Retinal pigment epithelial cell (primary cell): ENCODE measurements around the gene ME3.

Source experiments
- DNase-seq: peaks from one replicate; pipeline ENCODE4 v3.0.0-alpha.2; 2010; ENCODE audit warnings: low read depth
- H3K4me3 ChIP-seq: 2 replicates; pipeline ENCODE4 v1.5.1; 2011; ENCODE audit warnings: mild to moderate bottlenecking, low read length, control low read depth, moderate library complexity
- CTCF ChIP-seq: conservative IDR thresholded peaks from 2 replicates; pipeline ENCODE4 v1.5.1; 2011; ENCODE audit warnings: low read depth, low read length, control low read depth, inconsistent platforms

Gene ME3

GRCh38 chr11:86507249-86507845 lies 165.1 kb downstream of the ME3 start:
- no peak overlapping the region for H3K4me3 ChIP-seq
- TF ChIP-seq CTCF = no peak
- no peak for DNase-seq

- no peak for DNase-seq
- no peak for TF ChIP-seq CTCF
- H3K4me3 ChIP-seq = no peak overlapping the region
Measured at GRCh38 chr11:86506235-86506634, 166.2 kb downstream of the ME3 start.

GRCh38 chr11:86503131-86503530 lies 169.3 kb downstream of the ME3 start:
- TF ChIP-seq CTCF = no peak
- H3K4me3 ChIP-seq = no peak overlapping the region
- DNase-seq = no peak

GRCh38 chr11:86502137-86502642 lies 170.2 kb downstream of the ME3 start:
- no peak for TF ChIP-seq CTCF
- no peak for DNase-seq
- H3K4me3 ChIP-seq = no peak overlapping the region

GRCh38 chr11:86500500-86501140 lies 171.8 kb downstream of the ME3 start:
- no peak for DNase-seq
- H3K4me3 ChIP-seq = no peak overlapping the region
- no peak for TF ChIP-seq CTCF

GRCh38 chr11:86499723-86500129 lies 172.7 kb downstream of the ME3 start:
- DNase-seq = no peak
- no peak for TF ChIP-seq CTCF
- H3K4me3 ChIP-seq = no peak overlapping the region

- DNase-seq = no peak
- TF ChIP-seq CTCF = no peak
- no peak overlapping the region for H3K4me3 ChIP-seq
Measured at GRCh38 chr11:86497836-86498235, 174.6 kb downstream of the ME3 start.
